ENCODE data around the gene MEF2C.

DNA sequence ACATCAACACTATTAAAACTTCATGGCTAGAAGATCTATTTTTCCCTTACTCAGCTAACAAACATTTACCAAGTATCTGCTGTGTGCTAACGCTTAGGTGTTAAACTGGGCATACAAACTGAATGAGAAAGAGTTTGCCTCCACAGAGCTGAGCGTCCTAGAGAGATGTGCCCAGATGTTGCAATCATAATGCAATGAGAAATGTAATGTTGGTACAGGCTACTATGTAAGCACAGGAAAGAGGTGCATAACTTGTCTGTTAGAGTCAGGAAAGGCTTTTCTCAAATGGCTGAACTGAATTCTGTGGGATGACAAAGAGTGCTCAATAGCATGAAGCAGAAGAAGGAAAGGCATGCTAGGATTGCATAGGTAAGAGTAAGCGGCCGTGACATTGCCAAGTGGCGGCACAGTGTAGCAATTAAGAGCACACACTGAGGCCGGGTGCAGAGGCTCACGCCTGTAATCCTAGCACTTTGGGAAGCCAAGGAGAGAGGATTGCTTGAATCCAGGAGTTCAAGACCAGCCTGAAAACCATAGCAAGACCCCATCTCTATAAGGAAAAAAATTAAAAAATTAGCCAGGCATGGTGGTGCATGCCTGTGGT, 137.8 kb downstream of the MEF2C start:
- TF ChIP-seq, protein P1, sequence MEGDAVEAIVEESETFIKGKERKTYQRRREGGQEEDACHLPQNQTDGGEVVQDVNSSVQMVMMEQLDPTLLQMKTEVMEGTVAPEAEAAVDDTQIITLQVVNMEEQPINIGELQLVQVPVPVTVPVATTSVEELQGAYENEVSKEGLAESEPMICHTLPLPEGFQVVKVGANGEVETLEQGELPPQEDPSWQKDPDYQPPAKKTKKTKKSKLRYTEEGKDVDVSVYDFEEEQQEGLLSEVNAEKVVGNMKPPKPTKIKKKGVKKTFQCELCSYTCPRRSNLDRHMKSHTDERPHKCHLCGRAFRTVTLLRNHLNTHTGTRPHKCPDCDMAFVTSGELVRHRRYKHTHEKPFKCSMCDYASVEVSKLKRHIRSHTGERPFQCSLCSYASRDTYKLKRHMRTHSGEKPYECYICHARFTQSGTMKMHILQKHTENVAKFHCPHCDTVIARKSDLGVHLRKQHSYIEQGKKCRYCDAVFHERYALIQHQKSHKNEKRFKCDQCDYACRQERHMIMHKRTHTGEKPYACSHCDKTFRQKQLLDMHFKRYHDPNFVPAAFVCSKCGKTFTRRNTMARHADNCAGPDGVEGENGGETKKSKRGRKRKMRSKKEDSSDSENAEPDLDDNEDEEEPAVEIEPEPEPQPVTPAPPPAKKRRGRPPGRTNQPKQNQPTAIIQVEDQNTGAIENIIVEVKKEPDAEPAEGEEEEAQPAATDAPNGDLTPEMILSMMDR (IDR thresholded peaks at IDR 0.05; ENCODE audit: low read length): no peak
- TF ChIP-seq EZH2 (IDR thresholded peaks at IDR 0.05; ENCODE audit: borderline replicate concordance, low read length): no peak
